ENCODE data around the gene DCD. TPM values are rescaled to one million over a fixed set of nuclear protein-coding genes. Genes with fewer than 3 reads are reported as not detected.

The DCD gene
- total RNA-seq, 1 donor from 2014 or later = not detected

DNA sequence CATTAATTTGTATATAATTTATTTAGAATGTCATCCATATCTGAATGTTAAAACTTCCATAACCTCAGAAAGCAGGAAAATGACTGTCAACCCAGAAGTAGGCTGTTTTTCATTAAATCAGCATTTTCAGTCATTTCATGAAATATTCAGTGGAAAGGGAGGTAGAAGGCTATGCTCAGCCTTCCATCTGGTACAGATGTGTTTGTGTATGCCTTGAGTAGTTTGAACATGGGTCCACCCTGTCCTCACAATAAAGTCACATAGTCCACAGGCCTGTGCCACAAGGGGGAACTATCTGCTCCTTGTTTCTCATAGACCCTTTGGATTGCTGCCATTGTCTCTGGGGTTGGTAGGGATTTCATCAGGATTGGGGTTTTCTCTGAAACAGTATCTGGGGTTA, 22.6 kb downstream of the DCD start:
- no peak for DNase-seq
- no peak overlapping the region for H3K4me3 Mint-ChIP-seq (ENCODE audit: unreplicated experiment)
- H3K36me3 Mint-ChIP-seq (ENCODE audit: unreplicated experiment) = peaks cover 18% of the 10 kb centered on the region
- H3K4me1 Mint-ChIP-seq (ENCODE audit: low read depth, unreplicated experiment) = no peaks in the 10 kb centered on the region
- TF ChIP-seq, protein P1, sequence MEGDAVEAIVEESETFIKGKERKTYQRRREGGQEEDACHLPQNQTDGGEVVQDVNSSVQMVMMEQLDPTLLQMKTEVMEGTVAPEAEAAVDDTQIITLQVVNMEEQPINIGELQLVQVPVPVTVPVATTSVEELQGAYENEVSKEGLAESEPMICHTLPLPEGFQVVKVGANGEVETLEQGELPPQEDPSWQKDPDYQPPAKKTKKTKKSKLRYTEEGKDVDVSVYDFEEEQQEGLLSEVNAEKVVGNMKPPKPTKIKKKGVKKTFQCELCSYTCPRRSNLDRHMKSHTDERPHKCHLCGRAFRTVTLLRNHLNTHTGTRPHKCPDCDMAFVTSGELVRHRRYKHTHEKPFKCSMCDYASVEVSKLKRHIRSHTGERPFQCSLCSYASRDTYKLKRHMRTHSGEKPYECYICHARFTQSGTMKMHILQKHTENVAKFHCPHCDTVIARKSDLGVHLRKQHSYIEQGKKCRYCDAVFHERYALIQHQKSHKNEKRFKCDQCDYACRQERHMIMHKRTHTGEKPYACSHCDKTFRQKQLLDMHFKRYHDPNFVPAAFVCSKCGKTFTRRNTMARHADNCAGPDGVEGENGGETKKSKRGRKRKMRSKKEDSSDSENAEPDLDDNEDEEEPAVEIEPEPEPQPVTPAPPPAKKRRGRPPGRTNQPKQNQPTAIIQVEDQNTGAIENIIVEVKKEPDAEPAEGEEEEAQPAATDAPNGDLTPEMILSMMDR (IDR thresholded peaks at IDR 0.05; ENCODE audit: partially characterized antibody, unreplicated experiment) = no peak
- peaks cover 10% of the 10 kb centered on the region for H3K9me3 Mint-ChIP-seq (ENCODE audit: unreplicated experiment)
- H3K27ac Mint-ChIP-seq (ENCODE audit: unreplicated experiment) = no peak overlapping the region
- peaks cover 4% of the 10 kb centered on the region for H3K27me3 Mint-ChIP-seq (ENCODE audit: unreplicated experiment)

DNA sequence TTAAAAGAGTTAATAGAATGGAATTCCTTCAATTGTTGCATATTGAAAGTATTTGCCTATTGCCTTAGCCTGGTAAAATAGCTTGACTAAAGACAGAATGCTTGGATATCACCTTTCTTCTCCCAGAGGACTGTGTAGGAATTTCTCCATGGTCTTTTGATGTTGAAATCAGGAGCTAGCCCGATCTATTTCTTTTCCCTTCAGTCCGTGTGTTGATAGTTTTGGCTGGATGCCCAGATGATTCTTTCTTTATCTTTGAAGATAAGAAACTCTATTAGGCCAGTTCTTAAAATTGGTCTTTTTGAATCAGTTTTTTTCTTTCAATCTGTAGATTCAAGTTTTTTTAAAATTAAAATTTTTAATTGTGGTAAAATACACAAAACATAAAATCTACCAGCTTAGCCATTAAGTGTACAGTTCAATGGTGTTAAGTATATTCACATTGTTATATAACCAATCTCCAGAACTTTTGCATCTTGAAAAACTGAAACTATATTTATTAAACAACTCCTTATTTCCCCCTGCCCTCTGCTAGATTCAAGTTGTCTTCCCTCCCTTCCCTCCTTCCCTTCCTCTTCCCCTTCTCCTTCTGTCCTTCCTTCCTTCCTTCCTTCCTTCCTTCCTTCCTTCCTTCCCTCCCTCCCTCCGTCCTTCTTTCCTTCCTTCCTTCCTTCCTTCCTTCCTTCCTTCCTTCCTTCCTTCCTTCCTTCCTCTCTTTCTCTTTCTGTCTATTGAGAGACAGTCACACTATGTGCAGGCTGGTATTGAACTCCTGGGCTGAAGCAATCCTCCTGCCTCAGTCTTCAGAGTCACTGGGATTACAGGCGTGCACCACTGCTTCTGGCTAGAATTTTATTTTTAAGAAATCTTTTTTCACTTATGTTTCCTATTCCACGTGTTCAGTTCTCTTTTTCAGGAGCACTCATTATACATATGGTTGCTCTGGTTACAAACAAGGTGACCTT, 23.6 kb downstream of the DCD start:
- H3K27me3 Mint-ChIP-seq (ENCODE audit: unreplicated experiment) = peaks cover 4% of the 10 kb centered on the region
- H3K4me1 Mint-ChIP-seq (ENCODE audit: low read depth, unreplicated experiment) = no peaks in the 10 kb centered on the region
- DNase-seq = no peak
- peaks cover 18% of the 10 kb centered on the region for H3K36me3 Mint-ChIP-seq (ENCODE audit: unreplicated experiment)
- H3K27ac Mint-ChIP-seq (ENCODE audit: unreplicated experiment) = no peak overlapping the region
- no peak overlapping the region for H3K4me3 Mint-ChIP-seq (ENCODE audit: unreplicated experiment)
- peaks cover 10% of the 10 kb centered on the region for H3K9me3 Mint-ChIP-seq (ENCODE audit: unreplicated experiment)
- TF ChIP-seq, protein P1 (IDR thresholded peaks at IDR 0.05; ENCODE audit: partially characterized antibody, unreplicated experiment) = no peak

DNA sequence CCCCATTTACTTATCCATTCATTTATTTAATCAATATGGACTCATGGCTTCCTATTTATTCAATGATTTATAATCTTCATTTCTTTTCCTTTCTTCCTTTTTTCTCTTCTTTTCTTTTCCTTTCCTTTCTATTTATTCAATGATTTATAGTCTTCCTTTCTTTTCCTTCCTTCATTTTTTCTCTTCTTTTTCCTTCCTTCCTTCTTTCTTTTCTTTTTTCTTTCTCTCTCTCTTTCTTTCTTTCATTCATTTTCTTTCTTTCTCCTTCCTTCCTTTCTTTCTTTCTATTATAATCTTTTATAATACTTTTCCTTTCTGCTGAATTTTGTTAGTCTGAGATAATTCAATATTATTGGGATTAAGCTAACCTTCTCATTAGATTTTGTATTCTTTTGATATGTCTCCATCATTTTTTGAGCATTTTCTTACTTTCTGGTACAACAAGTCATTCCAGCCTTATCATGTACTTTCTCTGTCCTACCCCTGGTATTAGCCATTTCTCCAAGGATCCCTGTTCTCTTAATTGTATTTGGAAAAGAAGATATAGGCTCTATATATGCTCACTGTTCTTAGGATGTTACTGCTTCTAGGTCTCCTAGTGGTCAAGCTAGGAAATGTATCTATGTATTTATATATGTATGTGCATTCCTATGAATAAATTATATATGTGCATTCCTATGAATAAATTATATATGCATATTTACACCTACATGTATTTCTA, 25.5 kb downstream of the DCD start:
- TF ChIP-seq, protein P1 (IDR thresholded peaks at IDR 0.05; ENCODE audit: partially characterized antibody, unreplicated experiment) = peak; percentile 68
- Mint-ChIP-seq H3K27me3 (ENCODE audit: unreplicated experiment) (peaks cover 4% of the 10 kb centered on the region), H3K27ac (ENCODE audit: unreplicated experiment) (no peak overlapping the region), H3K4me3 (ENCODE audit: unreplicated experiment) (no peak overlapping the region), H3K36me3 (ENCODE audit: unreplicated experiment) (peaks cover 9% of the 10 kb centered on the region), H3K4me1 (ENCODE audit: low read depth, unreplicated experiment) (no peaks in the 10 kb centered on the region), H3K9me3 (ENCODE audit: unreplicated experiment) (peaks cover 7% of the 10 kb centered on the region)
- no peak for DNase-seq

DNA sequence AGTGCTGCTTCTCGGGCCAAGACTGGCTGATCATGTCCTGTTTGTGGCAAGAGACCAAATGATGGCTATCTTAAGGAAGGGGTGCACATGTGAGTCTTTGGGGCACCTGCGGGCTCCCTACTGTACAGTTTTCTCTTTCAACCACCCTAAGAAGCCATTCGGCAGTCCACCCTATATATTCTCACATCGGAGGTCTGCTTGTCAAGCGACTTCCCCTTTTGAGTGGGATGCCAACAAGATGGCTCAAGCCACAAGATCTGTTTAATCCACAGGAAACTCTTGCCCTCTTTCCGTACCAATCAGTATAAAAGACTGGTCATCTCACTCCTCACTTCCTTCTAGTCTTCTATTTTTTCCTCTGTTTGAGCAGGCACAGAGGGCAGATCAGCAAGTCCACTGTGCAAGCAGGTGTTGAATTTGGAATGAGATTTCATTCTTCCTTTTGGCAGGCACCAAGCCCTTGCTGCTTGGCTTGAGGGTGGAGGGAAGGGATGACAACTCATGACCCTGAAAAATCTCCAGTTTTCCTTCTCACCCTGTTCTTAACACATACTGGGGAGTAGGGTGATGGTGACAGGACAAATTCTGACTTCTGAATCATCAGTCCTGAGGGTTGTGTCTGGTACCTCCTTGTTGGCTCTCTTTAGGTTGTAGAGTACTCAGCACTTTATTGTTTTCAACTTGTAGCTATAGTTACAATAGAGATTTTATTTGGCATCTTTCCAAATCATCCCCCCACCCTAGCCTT, 31.1 kb downstream of the DCD start:
- Mint-ChIP-seq H3K27me3 (ENCODE audit: unreplicated experiment) (peaks cover 4% of the 10 kb centered on the region), H3K27ac (ENCODE audit: unreplicated experiment) (no peak overlapping the region), H3K36me3 (ENCODE audit: unreplicated experiment) (no peaks in the 10 kb centered on the region), H3K4me1 (ENCODE audit: low read depth, unreplicated experiment) (no peaks in the 10 kb centered on the region), H3K4me3 (ENCODE audit: unreplicated experiment) (no peak overlapping the region), H3K9me3 (ENCODE audit: unreplicated experiment) (no peaks in the 10 kb centered on the region)
- TF ChIP-seq, protein P1 (IDR thresholded peaks at IDR 0.05; ENCODE audit: partially characterized antibody, unreplicated experiment) = no peak
- DNase-seq = no peak

Data from glutamatergic neuron (in vitro differentiated cells).